GM12878 (cell line): ENCODE results near the gene TEAD4. TPM values are rescaled to one million over a fixed set of nuclear protein-coding genes. Genes with fewer than 3 reads are reported as not detected.

Experiments used
- ATAC-seq: fragments of 200-7000 bp; cut with Tn5 transposase; 3 replicates; pipeline ENCODE4 v1.9.1; 2020; ENCODE audit warnings: mild to moderate bottlenecking, moderate library complexity
- BruUV-seq: library from RNA; stranded (reverse); fragments of 400-500 nt; replicated peaks from 2 replicates; lab custom pipeline; 2021; lab: Mats Ljungman, UMichigan
- CTCF ChIA-PET: fragments of 300-600 bp; sonication (Branson Sonifier 250); formaldehyde crosslinking; extraction: SDS; loops from one replicate; lab custom pipeline; 2021; ENCODE audit warnings: inconsistent platforms; lab: Yijun Ruan, JAX
- POLR2A ChIA-PET: fragments of 350-600 bp; formaldehyde crosslinking; extraction: SDS; loops from one replicate; lab custom pipeline; 2021; ENCODE audit warnings: inconsistent platforms; lab: Charles Lee
- RAD21 ChIA-PET: fragments of 300-600 bp; sonication (Branson Sonifier 250); formaldehyde crosslinking; loops from one replicate; lab custom pipeline; 2023; ENCODE audit warnings: antibody characterized with exemption; ENCODE audit not compliant: unreplicated experiment; lab: Charles Lee
- SMC1A ChIA-PET: fragments of 300-600 bp; sonication (Branson Sonifier 250); formaldehyde crosslinking; loops from one replicate; lab custom pipeline; 2023; ENCODE audit not compliant: unreplicated experiment, uncharacterized antibody; lab: Charles Lee
- DNase-seq: peaks from one replicate; pipeline ENCODE4 v3.0.0-alpha.2; 2011; ENCODE audit warnings: low read depth, low spot score
- FAIRE-seq: peaks from 3 replicates; lab custom pipeline; 2011; peaks lifted over from hg19 to GRCh38; lab: Jason Lieb, UNC
- H2AFZ ChIP-seq: 2 replicates; pipeline ENCODE4 v1.6.0; 2011; ENCODE audit warnings: low read depth, low read length, control low read depth; ENCODE audit not compliant: control insufficient read depth
- H3K27ac ChIP-seq: 2 replicates; pipeline ENCODE4 v1.5.1; 2011; ENCODE audit warnings: control low read depth; ENCODE audit not compliant: control insufficient read depth, insufficient read depth
- H3K27me3 ChIP-seq, 2 experiments: replicated peaks in 1 of 2; 2 replicates each; pipeline versions ENCODE4 v1.6.0 to v1.6.1; 2011; ENCODE audit warnings: low read length in 1 of 2; ENCODE audit not compliant: control insufficient read depth in 2 of 2, insufficient read depth in 2 of 2
- H3K36me3 ChIP-seq, 2 experiments: 2 replicates each; pipeline ENCODE4 v1.5.1; 2011; ENCODE audit warnings: low read length in 1 of 2; ENCODE audit not compliant: control insufficient read depth in 2 of 2, insufficient read depth in 2 of 2
- H3K4me1 ChIP-seq: 2 replicates; pipeline ENCODE4 v1.6.1; 2011; ENCODE audit warnings: mild to moderate bottlenecking, low read length, moderate library complexity, mixed read lengths; ENCODE audit not compliant: control insufficient read depth, insufficient read depth
- H3K4me2 ChIP-seq: 2 replicates; pipeline ENCODE4 v1.6.0; 2011; ENCODE audit warnings: control low read depth; ENCODE audit not compliant: control insufficient read depth, insufficient read depth
- H3K4me3 ChIP-seq: fragments of 200-600 bp; sonication (generic); 2 replicates; pipeline ENCODE4 v1.5.1; 2016
- H3K79me2 ChIP-seq: 2 replicates; pipeline ENCODE4 v1.6.0; 2011; ENCODE audit warnings: low read length; ENCODE audit not compliant: control insufficient read depth, insufficient read depth
- H3K9ac ChIP-seq: 2 replicates; pipeline ENCODE4 v1.8.0; 2011; ENCODE audit warnings: low read length, control low read depth, mixed read lengths; ENCODE audit not compliant: control insufficient read depth, insufficient read depth
- H3K9me3 ChIP-seq: replicated peaks from 3 replicates; pipeline ENCODE4 v1.5.1; 2011; ENCODE audit warnings: mild to moderate bottlenecking, low read length; ENCODE audit not compliant: control insufficient read depth, insufficient read depth
- H4K20me1 ChIP-seq: 2 replicates; pipeline ENCODE4 v1.6.0; 2011; ENCODE audit not compliant: control insufficient read depth, insufficient read depth
- CBX5 ChIP-seq: sonication (generic); IDR thresholded peaks from 2 replicates; pipeline ENCODE4 v1.6.1; 2016; ENCODE audit warnings: low read depth, moderate library complexity, mild to moderate bottlenecking, inconsistent platforms
- EP300 ChIP-seq, 2 experiments: fragments of 150-350 bp in 1 of 2; IDR thresholded peaks; 2 replicates each; pipeline ENCODE4 v1.6.1; 2011 to 2012; ENCODE audit warnings: low read depth in 2 of 2, low read length in 2 of 2, borderline replicate concordance in 1 of 2, improper control_type of control experiment in 1 of 2, inconsistent platforms in 1 of 2; ENCODE audit not compliant: control insufficient read depth in 1 of 2
- EZH2 ChIP-seq: IDR thresholded peaks from 2 replicates; pipeline ENCODE4 v1.6.1; 2012; ENCODE audit warnings: low read depth, mild to moderate bottlenecking, control low read depth, inconsistent platforms, low read length, borderline replicate concordance; ENCODE audit not compliant: control insufficient read depth
- FOS ChIP-seq: IDR thresholded peaks from 3 replicates; pipeline ENCODE4 v1.6.1; 2011; ENCODE audit warnings: borderline replicate concordance; ENCODE audit not compliant: insufficient read length; ENCODE audit errors: extremely low read depth
- GATAD2B ChIP-seq: fragments of 450-650 bp; conservative IDR thresholded peaks from 2 replicates; pipeline ENCODE4 v1.6.1; 2017; ENCODE audit warnings: low read depth, mild to moderate bottlenecking, moderate library complexity
- PAX8 ChIP-seq: fragments of 450-650 bp; IDR thresholded peaks from 2 replicates; pipeline ENCODE4 v1.6.1; 2017; ENCODE audit warnings: mild to moderate bottlenecking, moderate library complexity
- POLR2AphosphoS2 ChIP-seq: IDR thresholded peaks from 2 replicates; pipeline ENCODE4 v1.6.1; 2011; ENCODE audit warnings: low read depth, mild to moderate bottlenecking, low read length, improper control_type of control experiment, moderate library complexity
- RFX5 ChIP-seq: IDR thresholded peaks from 2 replicates; pipeline ENCODE4 v1.6.1; 2011; ENCODE audit warnings: low read depth, low read length, improper control_type of control experiment
- SREBF1 ChIP-seq: IDR thresholded peaks from 2 replicates; pipeline ENCODE4 v1.6.1; 2012; ENCODE audit warnings: mild to moderate bottlenecking, low read length
- TBL1XR1 ChIP-seq: IDR thresholded peaks from 2 replicates; pipeline ENCODE4 v1.6.1; 2012; ENCODE audit warnings: low read depth, low read length, improper control_type of control experiment
- ZBTB4 ChIP-seq: fragments of 450-650 bp; formaldehyde crosslinking; IDR thresholded peaks from 2 replicates; pipeline ENCODE4 v1.4.0; 2022; ENCODE audit warnings: mild to moderate bottlenecking, moderate library complexity
- ZNF217 ChIP-seq: fragments of 450-650 bp; IDR thresholded peaks from 2 replicates; pipeline ENCODE4 v1.6.1; 2017; ENCODE audit warnings: antibody characterized with exemption, mild to moderate bottlenecking
- ZNF24 ChIP-seq: fragments of 450-650 bp; IDR thresholded peaks from 2 replicates; pipeline ENCODE4 v1.6.1; 2017; ENCODE audit warnings: antibody characterized with exemption, mild to moderate bottlenecking
- WGBS: methylation state at CpG from one replicate; pipeline ENCODE4 v1.1.6; 2016; ENCODE audit warnings: low lambda C conversion rate; ENCODE audit not compliant: insufficient replicate concordance, insufficient coverage; ENCODE audit errors: missing lambda C conversion rate; 5-methylcytosine and 5-hydroxymethylcytosine counted together
- in situ Hi-C: fragments of 300-500 bp; cut with MboI; formaldehyde crosslinking; loops from 9 replicates; pipeline ENCODE4 v1.14.3; 2018; ENCODE audit warnings: mixed read lengths
- intact Hi-C: fragments of 100-400 bp; cut with micrococcal nuclease; formaldehyde crosslinking; loops from one replicate; pipeline ENCODE4 v1.14.2; 2022; ENCODE audit not compliant: unreplicated experiment
- polyA plus RNA-seq, 11 experiments: library from polyadenylated mRNA; depleted of rRNA in 4 of 11; unstranded in 6 of 11; stranded (reverse) in 5 of 11; fragments of >200 nt; fragmentation: Nextera tagmentation in 4 of 11; fragmentation: Illumina TruSeq in 1 of 11; extraction: Ambion mirVana in 4 of 11; extraction: Trizol in 1 of 11; gene quantifications; 1 replicate in 1 of 11; 2 replicates in 10 of 11; pipeline versions ENCODE4 v1.2.1 to v1.2.3, GENCODE V29; 2011 to 2016; ENCODE audit warnings: inconsistent platforms in 2 of 11, missing spikeins in 2 of 11, low read depth in 1 of 11
- total RNA-seq, 4 experiments: library from RNA; depleted of rRNA in 3 of 4; stranded (reverse); fragments of >200 nt in 3 of 4; fragmentation: Illumina TruSeq in 1 of 4; extraction: Trizol in 1 of 4; gene quantifications; 2 replicates each; pipeline versions ENCODE4 v1.2.1 to v1.2.3, GENCODE V29; 2013 to 2021

The TEAD4 gene
- total and polyA plus RNA-seq, 10 of the 15 experiments (the other 5 are each of a cell fraction or from before 2014, with no cell fraction given), result 0.04 to 0.68 (median 0.31) TPM; not detected in 4

- TF ChIP-seq ZNF217 (no peak), FOS (no peak), EP300 (IDR thresholded peaks at IDR 0.05; ENCODE audit: borderline replicate concordance in 1 of 2, control insufficient read depth in 1 of 2, low read depth in 2 of 2, low read length in 2 of 2) (no peak), SREBF1 (no peak), GATAD2B (no peak), PAX8 (no peak), CBX5 (no peak), EZH2 (no peak), POLR2AphosphoS2 (no peak), RFX5 (no peak), ZNF24 (no peak), TBL1XR1 (no peak), ZBTB4 (CRISPR knock-in tag) (no peak)
- intact Hi-C loops (no loop called here), in situ Hi-C loops (no loop called here)
- Histone ChIP-seq H3K9ac (no peak overlapping the region), H3K36me3 (no peaks in the 10 kb centered on the region), H3K4me3 (no peak overlapping the region), H3K9me3 (no peaks in the 10 kb centered on the region), H3K4me1 (no peaks in the 10 kb centered on the region), H3K27me3 (peaks cover 0 to 4% of the 10 kb centered on the region in 2 experiments; a peak in 2 of 4 replicates), H3K79me2 (no peaks in the 10 kb centered on the region), H2AFZ (no peak overlapping the region), H3K4me2 (no peak overlapping the region), H3K27ac (no peak overlapping the region), H4K20me1 (no peaks in the 10 kb centered on the region)
- 17% methylated on average over 3 of the region's 3 CpGs for WGBS
- FAIRE-seq (no peak), DNase-seq (no peak), ATAC-seq (no peak)
- BruUV-seq, result no TSS peak
- ChIA-PET SMC1A (interaction anchor here (0.6 kb wide), 1 partner anchor 562 kb away, joined by 3 read pairs; no protein-coding TSS in a partner anchor), POLR2A (no interaction called here), RAD21 (no interaction called here), CTCF (no interaction called here)
Observed at GRCh38 chr12:3061501-3062215, 102.5 kb downstream of the TEAD4 start.
